ENCODE results near the gene ATF6.

The ATF6 gene

GRCh38 chr1:161838885-161839284 lies 72.8 kb downstream of the ATF6 start:
- Histone ChIP-seq H3K4me2 (ENCODE audit: low read length) (no peak overlapping the region), H3F3A (ENCODE audit: control insufficient read depth, insufficient read depth) (0 out of 2 replicates have a peak, but pooled peaks cover 3% of the 10 kb centered on the region), H3K27ac (ENCODE audit: low read depth, low read length) (no peak overlapping the region), H3K4me1 (ENCODE audit: control insufficient read depth, low read length) (no peaks in the 10 kb centered on the region), H3K9me3 (ENCODE audit: control insufficient read depth, insufficient read depth, low read length) (no peaks in the 10 kb centered on the region), H3K4me3 (ENCODE audit: low read length) (no peak overlapping the region), H3K36me3 (ENCODE audit: control insufficient read depth, low read length) (peaks cover 26% of the 10 kb centered on the region), H3K9me2 (replicated peaks; ENCODE audit: control insufficient read depth, low read length) (no peaks in the 10 kb centered on the region), H3K27me3 (ENCODE audit: control insufficient read depth, low read length) (no peaks in the 10 kb centered on the region), H4K20me1 (ENCODE audit: control insufficient read depth, insufficient read depth, low read depth, low read length) (no peaks in the 10 kb centered on the region), H3K79me2 (ENCODE audit: control insufficient read depth, low read length) (no peaks in the 10 kb centered on the region)
- no peak for TF ChIP-seq EZH2phosphoT487 (IDR thresholded peaks at IDR 0.05; ENCODE audit: borderline replicate concordance, low read length)
- TF ChIP-seq CTCF (IDR thresholded peaks at IDR 0.05; ENCODE audit: low read depth, low read length, poor library complexity, severe bottlenecking) = no peak

- H4K20me1 ChIP-seq (ENCODE audit: control insufficient read depth, insufficient read depth, low read depth, low read length) = no peaks in the 10 kb centered on the region
- no peak overlapping the region for H3K27ac ChIP-seq (ENCODE audit: low read depth, low read length)
- no peaks in the 10 kb centered on the region for H3K4me1 ChIP-seq (ENCODE audit: control insufficient read depth, low read length)
- no peak overlapping the region for H3K4me2 ChIP-seq (ENCODE audit: low read length)
- H3K36me3 ChIP-seq (ENCODE audit: control insufficient read depth, low read length) = peaks cover 26% of the 10 kb centered on the region
- no peaks in the 10 kb centered on the region for H3K9me2 ChIP-seq (replicated peaks; ENCODE audit: control insufficient read depth, low read length)
- no peak overlapping the region for H3K4me3 ChIP-seq (ENCODE audit: low read length)
- H3F3A ChIP-seq (ENCODE audit: control insufficient read depth, insufficient read depth) = 0 out of 2 replicates have a peak, but pooled peaks cover 3% of the 10 kb centered on the region
- H3K79me2 ChIP-seq (ENCODE audit: control insufficient read depth, low read length) = no peaks in the 10 kb centered on the region
- no peaks in the 10 kb centered on the region for H3K27me3 ChIP-seq (ENCODE audit: control insufficient read depth, low read length)
- no peak for TF ChIP-seq CTCF (IDR thresholded peaks at IDR 0.05; ENCODE audit: low read depth, low read length, poor library complexity, severe bottlenecking)
- no peak for TF ChIP-seq EZH2phosphoT487 (IDR thresholded peaks at IDR 0.05; ENCODE audit: borderline replicate concordance, low read length)
- H3K9me3 ChIP-seq (ENCODE audit: control insufficient read depth, insufficient read depth, low read length) = no peaks in the 10 kb centered on the region
Observed at GRCh38 chr1:161839591-161839990, 73.5 kb downstream of the ATF6 start.

GRCh38 chr1:161840363-161840762 lies 74.2 kb downstream of the ATF6 start:
- H4K20me1 ChIP-seq (ENCODE audit: control insufficient read depth, insufficient read depth, low read depth, low read length) = no peaks in the 10 kb centered on the region
- no peaks in the 10 kb centered on the region for H3K4me1 ChIP-seq (ENCODE audit: control insufficient read depth, low read length)
- no peaks in the 10 kb centered on the region for H3K27me3 ChIP-seq (ENCODE audit: control insufficient read depth, low read length)
- no peaks in the 10 kb centered on the region for H3K9me3 ChIP-seq (ENCODE audit: control insufficient read depth, insufficient read depth, low read length)
- no peak overlapping the region for H3K27ac ChIP-seq (ENCODE audit: low read depth, low read length)
- H3K36me3 ChIP-seq (ENCODE audit: control insufficient read depth, low read length) = peaks cover 26% of the 10 kb centered on the region
- H3K9me2 ChIP-seq (replicated peaks; ENCODE audit: control insufficient read depth, low read length) = no peaks in the 10 kb centered on the region
- H3F3A ChIP-seq (ENCODE audit: control insufficient read depth, insufficient read depth) = no peaks in the 10 kb centered on the region
- no peak for TF ChIP-seq CTCF (IDR thresholded peaks at IDR 0.05; ENCODE audit: low read depth, low read length, poor library complexity, severe bottlenecking)
- no peak for TF ChIP-seq EZH2phosphoT487 (IDR thresholded peaks at IDR 0.05; ENCODE audit: borderline replicate concordance, low read length)
- H3K4me2 ChIP-seq (ENCODE audit: low read length) = no peak overlapping the region
- H3K4me3 ChIP-seq (ENCODE audit: low read length) = no peak overlapping the region
- H3K79me2 ChIP-seq (ENCODE audit: control insufficient read depth, low read length) = no peaks in the 10 kb centered on the region

All from DOHH2 (cell line).